Measurements from ENCODE around the gene DYNC1H1.

The DYNC1H1 gene

DNA sequence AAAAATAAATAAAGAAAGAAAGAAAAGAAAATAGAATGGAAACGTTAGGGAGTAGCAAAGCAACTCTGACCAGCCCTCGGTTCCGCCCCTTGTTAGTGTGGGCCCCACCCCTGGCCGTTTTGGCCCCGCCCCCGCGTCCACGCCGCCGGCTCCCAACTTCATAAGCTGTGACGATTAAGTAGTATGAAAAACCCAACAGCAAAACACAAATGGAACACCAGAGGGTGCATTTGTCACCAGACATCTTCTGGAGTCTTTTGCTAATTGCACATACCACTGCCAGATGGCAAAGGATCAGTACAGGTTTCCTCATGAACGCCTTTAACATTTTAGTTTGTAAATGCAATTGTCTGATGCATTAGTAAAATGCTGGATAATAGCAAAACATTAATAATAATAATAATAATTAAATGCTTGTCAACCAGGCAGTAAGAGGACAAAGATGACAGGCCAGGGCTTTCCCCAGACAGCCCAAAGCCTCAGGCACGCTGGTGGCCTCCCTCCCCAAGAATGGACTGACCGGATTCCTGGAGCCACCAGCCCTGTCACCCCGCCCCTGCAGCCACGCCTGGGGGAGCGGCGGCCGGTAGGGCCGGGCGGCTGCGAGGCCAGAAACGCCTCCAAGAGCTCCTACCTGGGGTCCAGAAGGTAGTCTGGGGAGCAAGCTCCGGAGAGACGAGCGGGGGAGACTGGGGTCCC, 98.9 kb downstream of the DYNC1H1 start:
- no peaks in the 10 kb centered on the region for H3K36me3 ChIP-seq (ENCODE audit: control insufficient read depth in 2 of 2, insufficient read depth in 1 of 2, low read length in 2 of 2)
- TF ChIP-seq ZNF394 (tag by site-specific recombination; IDR thresholded peaks at IDR 0.05; ENCODE audit: borderline replicate concordance) = 0 out of 2 replicates have a peak, but pooled peaks have one; percentile 14
- peak; percentile 18; the same call in 1 of the 2 replicates for TF ChIP-seq KLF10 (tag by site-specific recombination; IDR thresholded peaks at IDR 0.05)
- TF ChIP-seq TCF7L2 (IDR thresholded peaks at IDR 0.05; ENCODE audit: borderline replicate concordance, low read depth, low read length) = no peak
- peak; percentile 45 for TF ChIP-seq ZNF654 (tag by site-specific recombination; IDR thresholded peaks at IDR 0.05; ENCODE audit: low read depth)
- no peak for TF ChIP-seq ZXDB (tag by site-specific recombination; IDR thresholded peaks at IDR 0.05)
- 0 out of 2 replicates have a peak, but pooled peaks have one; percentile 36 for TF ChIP-seq SP2 (tag by site-specific recombination; IDR thresholded peaks at IDR 0.05)
- TF ChIP-seq YY1 (tag by site-specific recombination; IDR thresholded peaks at IDR 0.05) = no peak
- TF ChIP-seq ZFP69B (tag by site-specific recombination; IDR thresholded peaks at IDR 0.05) = peak; percentile 91
- no peak for TF ChIP-seq ZNF433 (tag by site-specific recombination; IDR thresholded peaks at IDR 0.05; ENCODE audit: low read depth)
- TF ChIP-seq, protein P1, sequence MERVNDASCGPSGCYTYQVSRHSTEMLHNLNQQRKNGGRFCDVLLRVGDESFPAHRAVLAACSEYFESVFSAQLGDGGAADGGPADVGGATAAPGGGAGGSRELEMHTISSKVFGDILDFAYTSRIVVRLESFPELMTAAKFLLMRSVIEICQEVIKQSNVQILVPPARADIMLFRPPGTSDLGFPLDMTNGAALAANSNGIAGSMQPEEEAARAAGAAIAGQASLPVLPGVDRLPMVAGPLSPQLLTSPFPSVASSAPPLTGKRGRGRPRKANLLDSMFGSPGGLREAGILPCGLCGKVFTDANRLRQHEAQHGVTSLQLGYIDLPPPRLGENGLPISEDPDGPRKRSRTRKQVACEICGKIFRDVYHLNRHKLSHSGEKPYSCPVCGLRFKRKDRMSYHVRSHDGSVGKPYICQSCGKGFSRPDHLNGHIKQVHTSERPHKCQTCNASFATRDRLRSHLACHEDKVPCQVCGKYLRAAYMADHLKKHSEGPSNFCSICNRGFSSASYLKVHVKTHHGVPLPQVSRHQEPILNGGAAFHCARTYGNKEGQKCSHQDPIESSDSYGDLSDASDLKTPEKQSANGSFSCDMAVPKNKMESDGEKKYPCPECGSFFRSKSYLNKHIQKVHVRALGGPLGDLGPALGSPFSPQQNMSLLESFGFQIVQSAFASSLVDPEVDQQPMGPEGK (tag by site-specific recombination; IDR thresholded peaks at IDR 0.05) = peak; percentile 42; the same call in 1 of the 2 replicates
- TF ChIP-seq, protein P2, sequence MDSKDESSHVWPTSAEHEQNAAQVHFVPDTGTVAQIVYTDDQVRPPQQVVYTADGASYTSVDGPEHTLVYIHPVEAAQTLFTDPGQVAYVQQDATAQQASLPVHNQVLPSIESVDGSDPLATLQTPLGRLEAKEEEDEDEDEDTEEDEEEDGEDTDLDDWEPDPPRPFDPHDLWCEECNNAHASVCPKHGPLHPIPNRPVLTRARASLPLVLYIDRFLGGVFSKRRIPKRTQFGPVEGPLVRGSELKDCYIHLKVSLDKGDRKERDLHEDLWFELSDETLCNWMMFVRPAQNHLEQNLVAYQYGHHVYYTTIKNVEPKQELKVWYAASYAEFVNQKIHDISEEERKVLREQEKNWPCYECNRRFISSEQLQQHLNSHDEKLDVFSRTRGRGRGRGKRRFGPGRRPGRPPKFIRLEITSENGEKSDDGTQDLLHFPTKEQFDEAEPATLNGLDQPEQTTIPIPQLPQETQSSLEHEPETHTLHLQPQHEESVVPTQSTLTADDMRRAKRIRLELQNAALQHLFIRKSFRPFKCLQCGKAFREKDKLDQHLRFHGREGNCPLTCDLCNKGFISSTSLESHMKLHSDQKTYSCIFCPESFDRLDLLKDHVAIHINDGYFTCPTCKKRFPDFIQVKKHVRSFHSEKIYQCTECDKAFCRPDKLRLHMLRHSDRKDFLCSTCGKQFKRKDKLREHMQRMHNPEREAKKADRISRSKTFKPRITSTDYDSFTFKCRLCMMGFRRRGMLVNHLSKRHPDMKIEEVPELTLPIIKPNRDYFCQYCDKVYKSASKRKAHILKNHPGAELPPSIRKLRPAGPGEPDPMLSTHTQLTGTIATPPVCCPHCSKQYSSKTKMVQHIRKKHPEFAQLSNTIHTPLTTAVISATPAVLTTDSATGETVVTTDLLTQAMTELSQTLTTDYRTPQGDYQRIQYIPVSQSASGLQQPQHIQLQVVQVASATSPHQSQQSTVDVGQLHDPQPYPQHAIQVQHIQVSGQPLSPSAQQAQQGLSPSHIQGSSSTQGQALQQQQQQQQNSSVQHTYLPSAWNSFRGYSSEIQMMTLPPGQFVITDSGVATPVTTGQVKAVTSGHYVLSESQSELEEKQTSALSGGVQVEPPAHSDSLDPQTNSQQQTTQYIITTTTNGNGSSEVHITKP (tag by site-specific recombination; IDR thresholded peaks at IDR 0.05) = peak; percentile 62
- 0 out of 2 replicates have a peak, but pooled peaks have one; percentile 17 for TF ChIP-seq ZNF341 (tag by site-specific recombination; IDR thresholded peaks at IDR 0.05; ENCODE audit: low read depth)
- TF ChIP-seq ZNF521 (tag by site-specific recombination; IDR thresholded peaks at IDR 0.05) = no peak
- TF ChIP-seq, protein P3, sequence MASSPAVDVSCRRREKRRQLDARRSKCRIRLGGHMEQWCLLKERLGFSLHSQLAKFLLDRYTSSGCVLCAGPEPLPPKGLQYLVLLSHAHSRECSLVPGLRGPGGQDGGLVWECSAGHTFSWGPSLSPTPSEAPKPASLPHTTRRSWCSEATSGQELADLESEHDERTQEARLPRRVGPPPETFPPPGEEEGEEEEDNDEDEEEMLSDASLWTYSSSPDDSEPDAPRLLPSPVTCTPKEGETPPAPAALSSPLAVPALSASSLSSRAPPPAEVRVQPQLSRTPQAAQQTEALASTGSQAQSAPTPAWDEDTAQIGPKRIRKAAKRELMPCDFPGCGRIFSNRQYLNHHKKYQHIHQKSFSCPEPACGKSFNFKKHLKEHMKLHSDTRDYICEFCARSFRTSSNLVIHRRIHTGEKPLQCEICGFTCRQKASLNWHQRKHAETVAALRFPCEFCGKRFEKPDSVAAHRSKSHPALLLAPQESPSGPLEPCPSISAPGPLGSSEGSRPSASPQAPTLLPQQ (tag by site-specific recombination; IDR thresholded peaks at IDR 0.05) = peak; percentile 93
- peak; percentile 94 for TF ChIP-seq ZNF335 (tag by site-specific recombination; conservative IDR thresholded peaks at IDR 0.05)
- TF ChIP-seq SP3 (tag by site-specific recombination; IDR thresholded peaks at IDR 0.05) = 0 out of 2 replicates have a peak, but pooled peaks have one; percentile 25
- TF ChIP-seq, protein P4, sequence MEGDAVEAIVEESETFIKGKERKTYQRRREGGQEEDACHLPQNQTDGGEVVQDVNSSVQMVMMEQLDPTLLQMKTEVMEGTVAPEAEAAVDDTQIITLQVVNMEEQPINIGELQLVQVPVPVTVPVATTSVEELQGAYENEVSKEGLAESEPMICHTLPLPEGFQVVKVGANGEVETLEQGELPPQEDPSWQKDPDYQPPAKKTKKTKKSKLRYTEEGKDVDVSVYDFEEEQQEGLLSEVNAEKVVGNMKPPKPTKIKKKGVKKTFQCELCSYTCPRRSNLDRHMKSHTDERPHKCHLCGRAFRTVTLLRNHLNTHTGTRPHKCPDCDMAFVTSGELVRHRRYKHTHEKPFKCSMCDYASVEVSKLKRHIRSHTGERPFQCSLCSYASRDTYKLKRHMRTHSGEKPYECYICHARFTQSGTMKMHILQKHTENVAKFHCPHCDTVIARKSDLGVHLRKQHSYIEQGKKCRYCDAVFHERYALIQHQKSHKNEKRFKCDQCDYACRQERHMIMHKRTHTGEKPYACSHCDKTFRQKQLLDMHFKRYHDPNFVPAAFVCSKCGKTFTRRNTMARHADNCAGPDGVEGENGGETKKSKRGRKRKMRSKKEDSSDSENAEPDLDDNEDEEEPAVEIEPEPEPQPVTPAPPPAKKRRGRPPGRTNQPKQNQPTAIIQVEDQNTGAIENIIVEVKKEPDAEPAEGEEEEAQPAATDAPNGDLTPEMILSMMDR (tag by site-specific recombination; IDR thresholded peaks at IDR 0.05) = peak; percentile 39; the same call in 1 of the 2 replicates
- TF ChIP-seq ZNF324 (tag by site-specific recombination; IDR thresholded peaks at IDR 0.05) = no peak
- TF ChIP-seq ZNF596 (tag by site-specific recombination; IDR thresholded peaks at IDR 0.05) = no peak
- no peak for TF ChIP-seq ZNF221 (tag by site-specific recombination; IDR thresholded peaks at IDR 0.05; ENCODE audit: borderline replicate concordance)
- POLR2A ChIA-PET = interaction anchor here (0.7 to 1.8 kb wide), 5 partner anchors 12 to 22 kb away, joined by 3 to 7 read pairs (median 5); no protein-coding TSS in a partner anchor
- H3K27ac ChIP-seq (ENCODE audit: extremely low read depth, low read depth, low read length) = no peak overlapping the region
- no peaks in the 10 kb centered on the region for H3K9me3 ChIP-seq (ENCODE audit: control insufficient read depth, insufficient read depth, low read depth, low read length)
- no peaks in the 10 kb centered on the region for H3K4me1 ChIP-seq (ENCODE audit: control insufficient read depth, insufficient read depth, low read length)
- H3K4me3 ChIP-seq (ENCODE audit: low read depth, low read length) = no peak overlapping the region
- CTCF ChIA-PET = interaction anchor here (0.7 to 1.9 kb wide), 3 partner anchors 33 to 69 kb away, joined by 3 to 12 read pairs (median 4); no protein-coding TSS in a partner anchor
